ENCODE measurements around the gene PRR9. TPM values are rescaled to one million over a fixed set of nuclear protein-coding genes. Genes with fewer than 3 reads are reported as not detected.
"Not testable (repeated sequence)": the region's sequence is repeated elsewhere in the genome, so short reads cannot be mapped to it uniquely, and the experiment has no call there.

The PRR9 gene
- total RNA-seq, result not detected
- long read RNA-seq, donor 1, result 0 reads
- long read RNA-seq, donor 2, result 0 reads

GRCh38 chr1:153217212-153217611, at the start of gene PRR9:
Gene PRR9, plus strand, starts transcription at chr1:153217584. Its CDS starts 561 bp downstream, at chr1:153218145.
- intact Hi-C loops (cut with DNase I, micrococcal nuclease), result no loop called here
- ATAC-seq, result no peak
- no peak within 1 kb of the TSS for H3K4me3 ChIP-seq
- no peaks in the 10 kb centered on the region for H3K36me3 ChIP-seq (ENCODE audit: low read depth)
- DNase-seq, result no peak
- no peaks in the 10 kb centered on the region for H3K9me3 ChIP-seq
- no peaks in the 10 kb centered on the region for H3K4me1 ChIP-seq (ENCODE audit: low read depth)
- TF ChIP-seq, protein P1, sequence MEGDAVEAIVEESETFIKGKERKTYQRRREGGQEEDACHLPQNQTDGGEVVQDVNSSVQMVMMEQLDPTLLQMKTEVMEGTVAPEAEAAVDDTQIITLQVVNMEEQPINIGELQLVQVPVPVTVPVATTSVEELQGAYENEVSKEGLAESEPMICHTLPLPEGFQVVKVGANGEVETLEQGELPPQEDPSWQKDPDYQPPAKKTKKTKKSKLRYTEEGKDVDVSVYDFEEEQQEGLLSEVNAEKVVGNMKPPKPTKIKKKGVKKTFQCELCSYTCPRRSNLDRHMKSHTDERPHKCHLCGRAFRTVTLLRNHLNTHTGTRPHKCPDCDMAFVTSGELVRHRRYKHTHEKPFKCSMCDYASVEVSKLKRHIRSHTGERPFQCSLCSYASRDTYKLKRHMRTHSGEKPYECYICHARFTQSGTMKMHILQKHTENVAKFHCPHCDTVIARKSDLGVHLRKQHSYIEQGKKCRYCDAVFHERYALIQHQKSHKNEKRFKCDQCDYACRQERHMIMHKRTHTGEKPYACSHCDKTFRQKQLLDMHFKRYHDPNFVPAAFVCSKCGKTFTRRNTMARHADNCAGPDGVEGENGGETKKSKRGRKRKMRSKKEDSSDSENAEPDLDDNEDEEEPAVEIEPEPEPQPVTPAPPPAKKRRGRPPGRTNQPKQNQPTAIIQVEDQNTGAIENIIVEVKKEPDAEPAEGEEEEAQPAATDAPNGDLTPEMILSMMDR (IDR thresholded peaks at IDR 0.05), result no peak

GRCh38 chr1:153168686-153169085, 48.7 kb upstream of the PRR9 start:
- Histone ChIP-seq H3K36me3 (ENCODE audit: low read depth) (no peaks in the 10 kb centered on the region), H3K9me3 (no peaks in the 10 kb centered on the region), H3K4me1 (ENCODE audit: low read depth) (no peaks in the 10 kb centered on the region), H3K4me3 (no peak overlapping the region)
- intact Hi-C loops (cut with DNase I, micrococcal nuclease), result no loop called here
- TF ChIP-seq, protein P1 (IDR thresholded peaks at IDR 0.05), result no peak
- DNase-seq (no peak), ATAC-seq (no peak)

GRCh38 chr1:153174624-153175023, 42.8 kb upstream of the PRR9 start:
- H3K9me3 ChIP-seq, result no peaks in the 10 kb centered on the region
- TF ChIP-seq, protein P1 (IDR thresholded peaks at IDR 0.05), result no peak
- no peaks in the 10 kb centered on the region for H3K4me1 ChIP-seq (ENCODE audit: low read depth)
- H3K4me3 ChIP-seq, result no peak overlapping the region
- no peak for ATAC-seq
- no peak for DNase-seq
- intact Hi-C loops (cut with DNase I, micrococcal nuclease), result no loop called here
- H3K36me3 ChIP-seq (ENCODE audit: low read depth), result no peaks in the 10 kb centered on the region

DNA sequence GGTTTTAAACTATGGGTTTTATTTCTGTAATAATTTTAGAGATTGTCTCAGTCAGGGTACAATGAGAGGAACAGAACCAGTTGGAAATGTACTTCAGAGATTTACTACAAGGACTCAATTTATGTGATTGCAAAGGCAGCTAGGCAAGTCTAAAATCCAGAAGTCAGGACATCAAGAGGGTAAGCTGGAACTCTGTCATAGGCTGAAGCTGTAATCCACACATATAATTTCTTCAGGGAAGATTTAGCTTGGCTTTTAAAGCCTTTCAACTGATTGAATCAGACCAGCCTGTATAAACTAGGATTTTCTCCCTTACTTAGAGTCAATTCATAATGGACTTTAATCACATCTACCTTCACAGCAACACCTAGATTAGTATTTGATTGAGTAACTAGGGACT, 38.5 kb upstream of the PRR9 start:
- Histone ChIP-seq H3K4me1 (ENCODE audit: low read depth) (no peaks in the 10 kb centered on the region), H3K9me3 (no peaks in the 10 kb centered on the region), H3K36me3 (ENCODE audit: low read depth) (no peaks in the 10 kb centered on the region), H3K4me3 (no peak overlapping the region)
- DNase-seq (no peak), ATAC-seq (no peak)
- intact Hi-C loops (cut with DNase I, micrococcal nuclease), result no loop called here
- TF ChIP-seq, protein P1 (IDR thresholded peaks at IDR 0.05), result no peak

GRCh38 chr1:153180556-153180955, 36.8 kb upstream of the PRR9 start:
- ATAC-seq (no peak), DNase-seq (no peak)
- Histone ChIP-seq H3K4me1 (ENCODE audit: low read depth) (no peaks in the 10 kb centered on the region), H3K4me3 (no peak overlapping the region), H3K36me3 (ENCODE audit: low read depth) (no peaks in the 10 kb centered on the region), H3K9me3 (no peaks in the 10 kb centered on the region)
- TF ChIP-seq, protein P1 (IDR thresholded peaks at IDR 0.05), result no peak
- intact Hi-C loops (cut with DNase I, micrococcal nuclease), result no loop called here

GRCh38 chr1:153188301-153188700, 29.1 kb upstream of the PRR9 start:
- ATAC-seq; H3K4me3 ChIP-seq; DNase-seq; H3K9me3 ChIP-seq; H3K36me3 ChIP-seq (ENCODE audit: low read depth); H3K4me1 ChIP-seq (ENCODE audit: low read depth); intact Hi-C loops (cut with DNase I, micrococcal nuclease): not testable (repeated sequence)

Measured in mucosa of descending colon (tissue), 3 donors.